BLaER1 treated with 17β-estradiol and CSF1 and Interleukin-3, amounts not matched to agents 10 nM and 100 nM (cell line): ENCODE measurements around the gene WDR43.
A peak's percentile ranks its signal among the peaks of the same experiment; 100 is the strongest.

Experiments
- H3K27ac ChIP-seq, 11 experiments: shearing (Covaris generic); formaldehyde crosslinking; 2 replicates each; pipeline ENCODE4 v1.8.1; 2022
- H3K27me3 ChIP-seq, 11 experiments: shearing (Covaris generic); formaldehyde crosslinking; 2 replicates each; pipeline ENCODE4 v1.8.1; 2022
- H3K36me3 ChIP-seq, 11 experiments: shearing (Covaris generic); formaldehyde crosslinking; 2 replicates each; pipeline ENCODE4 v1.8.1; 2022
- H3K4me1 ChIP-seq, 10 experiments: shearing (Covaris generic); formaldehyde crosslinking; 2 replicates each; pipeline ENCODE4 v1.8.1; 2022
- H3K4me2 ChIP-seq, 11 experiments: shearing (Covaris generic); formaldehyde crosslinking; 2 replicates each; pipeline ENCODE4 v1.8.1; 2022
- H3K4me3 ChIP-seq, 10 experiments: shearing (Covaris generic); formaldehyde crosslinking; 2 replicates each; pipeline ENCODE4 v1.8.1; 2022
- H3K9ac ChIP-seq, 11 experiments: shearing (Covaris generic); formaldehyde crosslinking; 2 replicates each; pipeline ENCODE4 v1.8.1; 2022
- H3K9me3 ChIP-seq, 11 experiments: shearing (Covaris generic); formaldehyde crosslinking; replicated peaks in 1 of 11; 2 replicates each; pipeline ENCODE4 v1.8.1; 2022
- H4K20me1 ChIP-seq, 11 experiments: shearing (Covaris generic); formaldehyde crosslinking; 2 replicates each; pipeline ENCODE4 v1.8.1; 2022
- Cebpa-rat ChIP-seq, 11 experiments: shearing (Covaris generic); IDR thresholded peaks; 2 replicates each; pipeline ENCODE4 v1.8.1; 2022

Gene WDR43

GRCh38 chr2:28990445-28990844, 96.0 kb downstream of the WDR43 start:
- Histone ChIP-seq H3K27ac (no peak overlapping the region), H3K36me3 (no peaks in the 10 kb centered on the region), H3K4me1 (peaks cover 10 to 24% (median 14%) of the 10 kb centered on the region in 10 experiments; a peak in 19 of 20 replicates), H3K9ac (no peak overlapping the region), H3K9me3 (no peaks in the 10 kb centered on the region), H3K4me3 (no peak overlapping the region), H3K4me2 (no peak overlapping the region), H3K27me3 (no peaks in the 10 kb centered on the region), H4K20me1 (no peaks in the 10 kb centered on the region; a peak in 1 of 22 replicates)
- no peak for TF ChIP-seq Cebpa-rat (IDR thresholded peaks at IDR 0.05)

- no peak overlapping the region for H3K27ac ChIP-seq
Measured at GRCh38 chr2:28991021-28991420, 96.6 kb downstream of the WDR43 start.

GRCh38 chr2:28991460-28991859, 97.0 kb downstream of the WDR43 start:
- H3K27me3 ChIP-seq: no peaks in the 10 kb centered on the region
- no peaks in the 10 kb centered on the region for H3K36me3 ChIP-seq
- TF ChIP-seq Cebpa-rat (IDR thresholded peaks at IDR 0.05): no peak
- peaks cover 10 to 21% (median 13%) of the 10 kb centered on the region in 10 experiments; a peak in 19 of 20 replicates for H3K4me1 ChIP-seq
- no peaks in the 10 kb centered on the region; a peak in 1 of 22 replicates for H4K20me1 ChIP-seq
- H3K9me3 ChIP-seq: no peaks in the 10 kb centered on the region
- H3K4me3 ChIP-seq: no peak overlapping the region
- H3K9ac ChIP-seq: no peak overlapping the region
- H3K27ac ChIP-seq: no peak overlapping the region
- H3K4me2 ChIP-seq: no peak overlapping the region

More at GRCh38 chr2:28991021-28991420, 96.6 kb downstream of the WDR43 start:
- no peak overlapping the region for H3K4me3 ChIP-seq
- H4K20me1 ChIP-seq: no peaks in the 10 kb centered on the region; a peak in 1 of 22 replicates
- no peaks in the 10 kb centered on the region for H3K9me3 ChIP-seq
- no peak overlapping the region for H3K9ac ChIP-seq
- H3K36me3 ChIP-seq: no peaks in the 10 kb centered on the region
- TF ChIP-seq Cebpa-rat (IDR thresholded peaks at IDR 0.05): no peak
- no peak overlapping the region for H3K4me2 ChIP-seq
- no peaks in the 10 kb centered on the region for H3K27me3 ChIP-seq
- H3K4me1 ChIP-seq: peaks cover 10 to 24% (median 15%) of the 10 kb centered on the region in 10 experiments; a peak in 19 of 20 replicates

- no peaks in the 10 kb centered on the region for H3K27me3 ChIP-seq
- H3K36me3 ChIP-seq: no peaks in the 10 kb centered on the region
- peak overlapping the region in 2 of 11 experiments; percentile 0 to 13; a peak in 3 of 22 replicates for H3K9ac ChIP-seq
- no peak for TF ChIP-seq Cebpa-rat (IDR thresholded peaks at IDR 0.05)
- no peaks in the 10 kb centered on the region; a peak in 1 of 22 replicates for H4K20me1 ChIP-seq
- no peak overlapping the region for H3K4me3 ChIP-seq
- no peaks in the 10 kb centered on the region for H3K9me3 ChIP-seq
- peak overlapping the region in 1 of 11 experiments; percentile 39; a peak in 1 of 22 replicates for H3K27ac ChIP-seq
- H3K4me1 ChIP-seq: peaks cover 9 to 33% (median 12%) of the 10 kb centered on the region in 10 experiments; a peak in 18 of 20 replicates
- peak overlapping the region; percentile 18 to 65 (median 47); a peak in 20 of 22 replicates for H3K4me2 ChIP-seq
Measured at GRCh38 chr2:28993206-28993960, 98.9 kb downstream of the WDR43 start.

- Histone ChIP-seq H3K9me3 (no peaks in the 10 kb centered on the region), H3K4me2 (peak overlapping the region; percentile 18 to 65 (median 47); a peak in 20 of 22 replicates), H3K4me1 (peaks cover 10 to 39% (median 12%) of the 10 kb centered on the region in 10 experiments; a peak in 19 of 20 replicates), H3K27ac (peak overlapping the region in 1 of 11 experiments; percentile 39; a peak in 1 of 22 replicates), H3K9ac (peak overlapping the region in 2 of 11 experiments; percentile 0 to 13; a peak in 3 of 22 replicates), H3K36me3 (no peaks in the 10 kb centered on the region), H3K27me3 (no peaks in the 10 kb centered on the region), H3K4me3 (no peak overlapping the region), H4K20me1 (no peaks in the 10 kb centered on the region; a peak in 1 of 22 replicates)
- TF ChIP-seq Cebpa-rat (IDR thresholded peaks at IDR 0.05): no peak
Measured at GRCh38 chr2:28994074-28994473, 99.6 kb downstream of the WDR43 start.

- no peaks in the 10 kb centered on the region for H3K27me3 ChIP-seq
Measured at GRCh38 chr2:28994679-28995078, 100.2 kb downstream of the WDR43 start.

GRCh38 chr2:28995765-28996750, 101.6 kb downstream of the WDR43 start:
- Histone ChIP-seq H3K27me3 (no peaks in the 10 kb centered on the region), H3K9ac (no peak overlapping the region), H3K27ac (no peak overlapping the region), H3K4me2 (no peak overlapping the region), H3K4me1 (peaks cover 23 to 58% (median 30%) of the 10 kb centered on the region in 10 experiments), H3K4me3 (no peak overlapping the region), H3K9me3 (no peaks in the 10 kb centered on the region), H4K20me1 (no peaks in the 10 kb centered on the region; a peak in 1 of 22 replicates), H3K36me3 (no peaks in the 10 kb centered on the region)
- no peak for TF ChIP-seq Cebpa-rat (IDR thresholded peaks at IDR 0.05)

More at GRCh38 chr2:28994679-28995078, 100.2 kb downstream of the WDR43 start:
- no peaks in the 10 kb centered on the region; a peak in 1 of 22 replicates for H4K20me1 ChIP-seq
- H3K4me1 ChIP-seq: peaks cover 11 to 46% (median 16%) of the 10 kb centered on the region in 10 experiments
- peak overlapping the region in 2 of 11 experiments; percentile 29 to 52; a peak in 1 of 22 replicates for H3K4me2 ChIP-seq
- H3K4me3 ChIP-seq: no peak overlapping the region
- no peak overlapping the region for H3K27ac ChIP-seq
- no peaks in the 10 kb centered on the region for H3K9me3 ChIP-seq
- H3K9ac ChIP-seq: no peak overlapping the region
- TF ChIP-seq Cebpa-rat (IDR thresholded peaks at IDR 0.05): no peak
- no peaks in the 10 kb centered on the region for H3K36me3 ChIP-seq

GRCh38 chr2:28997237-28997846, 102.9 kb downstream of the WDR43 start:
- peak overlapping the region in 1 of 11 experiments; percentile 88; a peak in 2 of 22 replicates for H3K4me2 ChIP-seq
- H3K27me3 ChIP-seq: no peaks in the 10 kb centered on the region
- TF ChIP-seq Cebpa-rat (IDR thresholded peaks at IDR 0.05): no peak
- H4K20me1 ChIP-seq: no peaks in the 10 kb centered on the region; a peak in 1 of 22 replicates
- no peak overlapping the region for H3K4me3 ChIP-seq
- no peaks in the 10 kb centered on the region for H3K9me3 ChIP-seq
- no peaks in the 10 kb centered on the region for H3K36me3 ChIP-seq
- no peak overlapping the region for H3K9ac ChIP-seq
- no peak overlapping the region; a peak in 1 of 22 replicates for H3K27ac ChIP-seq
- peaks cover 26 to 71% (median 35%) of the 10 kb centered on the region in 10 experiments for H3K4me1 ChIP-seq
